T47D (cell line): Measurements from ENCODE around the gene DTYMK.

ENCODE experiments used
- DNase-seq, 2 experiments: peaks; one replicate each; pipeline versions ENCODE4 v3.0.0 to v3.0.0-alpha.2; 2011 to 2012; ENCODE audit warnings: low read depth in 1 of 2, low spot score in 1 of 2
- JUND ChIP-seq: IDR thresholded peaks from 2 replicates; pipeline ENCODE4 v1.6.1; 2012; ENCODE audit warnings: low read depth
- in situ Hi-C: cut with HindIII; loops from 2 replicates; pipeline ENCODE4 v1.10.0; 2016; ENCODE audit warnings: low sequenced_read_pairs, low pct_unique_long_range_greater_than_20kb

Gene DTYMK

DNA sequence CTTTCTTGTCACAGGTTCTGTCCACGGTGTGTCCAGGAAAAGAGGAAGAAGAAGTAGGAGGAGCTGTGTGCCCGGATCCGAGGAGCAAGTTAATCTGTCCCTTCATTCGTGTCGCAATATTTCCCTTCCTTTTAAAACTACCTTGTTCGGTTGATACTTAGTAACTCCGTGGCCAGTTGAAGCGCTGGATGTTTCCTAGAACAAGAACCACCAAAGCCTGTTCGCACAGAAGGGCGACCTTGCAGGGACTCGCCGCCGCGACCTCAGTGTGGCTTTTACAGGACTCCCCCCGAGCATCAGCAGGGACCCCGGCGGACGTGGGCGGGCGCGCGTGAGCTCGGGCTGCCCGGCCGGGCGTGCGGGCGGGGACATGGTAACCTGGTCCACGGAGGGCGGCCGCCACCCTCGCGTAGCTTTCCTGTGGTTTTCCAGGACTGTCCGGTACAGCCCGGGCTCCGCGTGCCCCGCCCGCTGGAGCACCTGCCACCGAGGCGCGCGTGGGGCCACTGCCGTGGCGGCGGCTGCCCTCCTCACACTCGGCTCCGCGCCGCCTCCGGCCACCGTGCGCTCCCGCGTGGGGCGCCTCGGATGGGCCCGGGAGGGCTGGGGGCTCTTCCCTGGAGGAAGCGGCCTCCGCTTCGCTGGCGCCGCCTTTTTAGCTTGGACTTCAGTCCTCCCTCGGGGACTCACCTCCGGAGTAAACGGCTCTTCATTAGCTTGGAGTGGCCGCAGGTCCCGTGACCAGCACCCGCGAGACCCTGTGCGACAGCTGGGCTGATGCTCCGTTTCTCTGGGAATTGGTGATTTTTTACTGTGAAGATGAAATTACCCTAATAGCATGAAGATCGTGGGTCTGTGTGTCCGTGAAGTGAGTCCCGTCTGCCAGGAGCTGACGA, 38.6 kb upstream of the DTYMK start:
- no peak for TF ChIP-seq JUND
- in situ Hi-C loops: no loop called here
- no peak for DNase-seq

DNA sequence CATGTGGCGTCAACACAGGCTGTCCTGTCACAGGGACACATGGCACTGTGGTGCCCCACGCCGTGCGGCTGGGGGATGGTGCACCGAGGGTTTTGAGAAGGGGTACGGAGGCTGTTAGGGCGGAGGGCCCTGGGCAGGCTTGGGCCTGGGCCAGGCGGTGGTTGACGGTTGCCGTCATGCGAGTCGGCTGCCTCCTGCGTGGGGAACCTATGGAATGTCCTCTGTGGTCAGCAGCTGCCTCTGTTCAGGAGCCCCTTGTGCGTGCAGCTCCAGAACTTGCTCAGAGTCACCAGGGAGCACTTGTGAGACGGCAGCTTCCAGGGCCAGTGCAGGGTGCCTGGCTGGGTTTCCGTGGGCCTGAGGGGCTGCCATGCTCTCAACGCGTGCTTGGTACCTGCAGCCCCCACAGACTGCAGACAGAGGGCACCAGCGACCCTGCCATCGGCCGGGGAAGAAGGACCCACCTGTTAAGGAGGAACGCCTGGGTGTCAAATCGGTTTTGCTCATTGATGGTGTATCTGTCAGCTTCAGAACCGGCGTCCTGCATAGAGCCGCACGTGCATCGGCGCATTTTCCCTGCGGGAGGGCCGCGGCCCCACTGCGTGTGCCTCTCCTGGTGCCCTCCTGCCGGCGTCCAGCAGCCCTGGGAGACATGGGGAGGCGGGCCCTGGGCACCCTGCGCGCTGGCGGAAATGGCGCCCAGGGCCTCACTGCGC, 37.8 kb upstream of the DTYMK start:
- in situ Hi-C loops: no loop called here

DNA sequence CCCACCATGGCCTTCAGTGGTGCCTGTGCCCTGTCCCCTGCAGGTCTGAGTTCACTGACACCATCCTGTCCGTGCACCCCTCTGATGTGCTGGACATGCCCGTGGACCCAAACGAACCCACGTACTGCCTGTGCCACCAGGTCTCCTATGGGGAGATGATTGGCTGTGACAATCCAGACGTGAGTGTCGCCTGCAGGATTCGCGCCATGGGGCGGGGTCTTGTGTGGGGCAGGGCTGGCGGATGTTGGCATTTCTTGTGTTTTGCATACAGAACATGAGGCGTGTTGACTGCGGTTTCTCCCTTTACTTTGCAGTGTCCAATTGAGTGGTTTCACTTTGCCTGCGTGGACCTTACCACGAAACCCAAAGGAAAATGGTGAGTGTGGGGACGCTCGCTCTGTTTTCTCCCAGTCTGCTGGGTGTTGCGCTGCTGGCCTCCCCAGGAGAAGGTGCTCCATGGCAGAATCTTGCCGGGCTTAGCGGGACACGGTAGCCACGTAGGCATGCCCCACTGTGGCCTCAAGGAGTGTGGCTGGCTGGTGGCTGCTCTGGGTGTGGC, 36.4 kb upstream of the DTYMK start:
- DNase-seq: no peak
- in situ Hi-C loops: no loop called here
- no peak for TF ChIP-seq JUND

More for the DNA sequence above, 37.8 kb upstream of the DTYMK start:
- no peak for DNase-seq
- no peak for TF ChIP-seq JUND

- in situ Hi-C loops: no loop called here
- no peak for DNase-seq
- TF ChIP-seq JUND: no peak
Observed at GRCh38 chr2:241721852-241722251, 35.2 kb upstream of the DTYMK start.

DNA sequence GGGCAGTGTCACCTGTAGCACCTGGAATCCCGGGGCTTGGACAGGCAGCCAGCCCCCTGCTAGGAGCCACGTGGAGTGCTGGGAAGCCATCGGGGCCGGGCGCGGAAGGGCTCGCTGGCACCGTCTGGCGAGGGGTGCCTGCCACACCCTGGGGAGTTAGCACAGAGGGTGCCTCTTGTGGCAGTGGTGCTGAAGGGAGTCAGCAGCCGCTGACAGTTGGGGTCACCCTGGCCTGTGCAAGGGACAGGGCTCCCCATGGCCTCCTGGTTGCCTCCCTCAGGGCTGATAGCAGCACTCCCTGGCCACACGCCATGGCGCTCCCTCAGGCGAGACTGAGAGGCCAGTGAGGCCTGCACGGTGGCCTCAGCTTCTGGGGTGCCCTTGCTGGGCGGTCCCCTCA, 33.9 kb upstream of the DTYMK start:
- in situ Hi-C loops: no loop called here
- TF ChIP-seq JUND: no peak
- no peak for DNase-seq

DNA sequence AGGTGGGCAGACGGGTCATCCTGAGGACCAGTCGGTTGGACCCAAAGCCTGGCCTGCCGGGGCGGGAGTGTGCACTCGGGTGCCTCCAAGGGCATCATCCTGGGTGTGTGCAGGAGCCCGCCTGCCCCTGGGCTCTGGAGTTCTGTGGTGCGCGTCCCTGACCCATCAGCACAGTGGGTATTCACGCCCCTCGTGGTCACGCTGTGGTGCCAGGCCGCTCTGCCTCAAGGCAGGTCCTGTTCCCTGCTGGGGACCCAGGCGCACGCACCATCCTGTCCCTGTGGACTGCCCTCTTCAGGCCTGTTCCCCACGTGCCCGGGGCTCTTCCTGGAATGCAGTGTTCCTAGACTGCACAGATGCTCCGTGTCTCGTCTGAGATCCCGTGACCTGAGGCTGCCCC, 33.5 kb upstream of the DTYMK start:
- no peak for TF ChIP-seq JUND
- in situ Hi-C loops: no loop called here
- no peak for DNase-seq

DNA sequence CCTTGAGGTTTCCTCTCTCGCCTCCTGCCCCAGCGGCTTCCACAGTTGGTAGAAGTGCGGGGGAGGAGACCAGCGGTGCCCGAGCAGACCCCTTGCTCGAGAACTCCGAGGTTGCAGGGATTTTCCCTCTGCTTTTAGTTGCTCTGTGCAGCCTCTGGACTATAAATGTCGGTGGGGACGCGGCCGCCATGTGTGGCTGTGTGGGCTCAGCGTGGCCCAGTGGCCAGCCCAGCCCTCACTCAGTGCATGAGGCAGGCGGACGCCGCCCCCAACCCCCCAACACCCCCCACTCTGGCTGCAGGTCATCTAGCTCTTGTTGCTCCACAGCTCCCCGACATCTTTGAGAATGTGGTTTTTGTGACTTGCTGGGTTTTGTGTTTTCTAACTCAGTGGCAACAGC, 32.5 kb upstream of the DTYMK start:
- in situ Hi-C loops: no loop called here
- TF ChIP-seq JUND: no peak
- no peak for DNase-seq

- TF ChIP-seq JUND: no peak
- in situ Hi-C loops: no loop called here
- DNase-seq: no peak
Observed at GRCh38 chr2:241708879-241709278, 22.3 kb upstream of the DTYMK start.

DNA sequence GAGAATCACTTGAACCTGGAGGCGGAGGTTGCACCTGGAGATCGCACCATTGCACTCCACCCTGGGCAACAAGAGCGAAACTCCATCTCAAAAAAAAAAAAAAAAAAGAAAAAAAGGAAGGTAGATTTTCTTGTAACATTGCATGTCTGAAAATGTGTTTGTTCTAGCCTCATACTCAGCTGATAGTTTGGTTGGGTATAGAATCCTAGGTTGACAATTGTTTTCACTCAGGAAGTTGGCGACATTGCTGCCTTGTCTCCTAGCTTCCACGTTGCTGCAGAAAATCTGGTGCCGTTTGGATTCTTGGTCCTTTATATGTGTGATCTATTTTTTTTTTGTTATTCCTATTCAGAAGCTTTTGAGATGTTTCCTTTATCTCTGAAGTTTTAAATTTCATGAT, 19.9 kb upstream of the DTYMK start:
- no peak for DNase-seq
- in situ Hi-C loops: no loop called here
- no peak for TF ChIP-seq JUND

- no peak for TF ChIP-seq JUND
- DNase-seq: peak in 1 of 2 experiments; percentile 23
- in situ Hi-C loops: no loop called here
Observed at GRCh38 chr2:241703032-241703604, 16.5 kb upstream of the DTYMK start.

DNA sequence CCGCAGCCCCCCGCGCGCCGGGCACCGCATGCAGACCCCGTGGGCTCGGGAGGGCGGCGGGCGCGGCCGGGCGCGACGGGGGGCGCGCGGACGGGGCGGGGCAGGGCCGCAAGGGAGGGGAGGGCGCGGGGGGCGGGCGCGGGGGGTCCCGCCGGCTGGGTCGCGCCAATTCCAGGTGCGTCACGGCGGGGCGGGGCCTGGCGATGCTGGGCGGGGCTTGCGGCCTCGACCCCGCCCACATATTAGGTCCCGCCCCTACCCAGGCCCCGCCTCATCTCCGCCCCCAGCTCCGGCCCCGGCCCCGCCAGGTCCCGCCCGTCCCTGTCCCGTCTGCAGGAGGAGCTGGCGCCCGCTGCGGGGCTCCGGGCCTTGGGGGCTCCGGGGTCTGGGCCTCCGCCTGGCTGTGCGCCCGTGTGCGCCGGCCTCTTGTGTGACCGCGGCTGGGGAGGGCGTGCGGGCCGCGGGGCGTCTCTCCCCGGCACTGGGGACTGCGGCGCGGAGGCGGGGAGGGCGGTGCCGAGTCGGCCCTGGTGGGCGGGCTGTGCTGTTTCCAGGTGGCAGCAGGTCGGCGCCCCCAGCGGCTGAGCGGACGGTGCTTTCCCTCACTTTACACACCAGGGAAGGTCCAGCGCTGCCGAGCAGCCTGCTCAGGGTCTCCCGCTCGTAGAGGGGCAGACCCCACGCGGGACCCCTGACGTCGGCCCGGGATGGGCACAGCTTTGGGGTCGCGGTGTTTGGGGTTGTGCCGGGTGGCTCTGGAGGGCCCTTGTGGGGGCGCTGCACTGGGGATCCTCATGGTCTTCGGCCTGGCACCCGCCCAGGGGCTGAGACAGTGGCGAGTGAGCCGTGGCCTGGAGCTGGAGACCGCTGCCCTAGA, 15.8 kb upstream of the DTYMK start:
- in situ Hi-C loops: no loop called here
- no peak for TF ChIP-seq JUND
- peak; percentile 70 to 84 for DNase-seq
